HepG2 (cell line): Measurements from ENCODE around the gene CSNK2B. TPM values are rescaled to one million over a fixed set of nuclear protein-coding genes. Genes with fewer than 3 reads are reported as not detected.
A peak's percentile ranks its signal among the peaks of the same experiment; 100 is the strongest.

Experiments used
- ARNTL ChIP-seq: sonication (generic); formaldehyde crosslinking; IDR thresholded peaks from 2 replicates; pipeline ENCODE4 v1.4.0; 2020; ENCODE audit warnings: mild to moderate bottlenecking, missing genetic modification reagents
- ATF7-NPFF ChIP-seq: sonication (generic); formaldehyde crosslinking; IDR thresholded peaks from 2 replicates; pipeline ENCODE4 v1.8.1; 2023; ENCODE audit warnings: mild to moderate bottlenecking, low read depth, missing genetic modification reagents, moderate library complexity
- GFI1 ChIP-seq: sonication (generic); formaldehyde crosslinking; IDR thresholded peaks from 2 replicates; pipeline ENCODE4 v1.5.0; 2020; ENCODE audit warnings: missing genetic modification reagents, mild to moderate bottlenecking, borderline replicate concordance
- GTF3A ChIP-seq: sonication (generic); formaldehyde crosslinking; conservative IDR thresholded peaks from 2 replicates; pipeline ENCODE4 v1.4.0; 2020; ENCODE audit warnings: mild to moderate bottlenecking, missing genetic modification reagents
- HNRNPH1 ChIP-seq: fragments of 200-400 bp; formaldehyde crosslinking; optimal IDR thresholded peaks from 2 replicates; pipeline ENCODE3; 2017; ENCODE audit warnings: mild to moderate bottlenecking, low read depth, low read length
- KLF12 ChIP-seq: sonication (generic); formaldehyde crosslinking; IDR thresholded peaks from 2 replicates; pipeline ENCODE4 v1.4.0; 2020; ENCODE audit warnings: missing genetic modification reagents, borderline replicate concordance
- MEIS2 ChIP-seq: sonication (generic); formaldehyde crosslinking; IDR thresholded peaks from 2 replicates; pipeline ENCODE4 v1.9.0; 2021; ENCODE audit warnings: mild to moderate bottlenecking, missing genetic modification reagents
- PPARG ChIP-seq: conservative IDR thresholded peaks from 2 replicates; pipeline ENCODE4 v1.6.1; 2016; ENCODE audit warnings: missing biosample characterization, missing genetic modification reagents
- SAP130 ChIP-seq: IDR thresholded peaks from 2 replicates; pipeline ENCODE4 v1.6.1; 2016; ENCODE audit warnings: low read depth
- SIN3A ChIP-seq: IDR thresholded peaks from 2 replicates; pipeline ENCODE4 v1.6.1; 2011; ENCODE audit warnings: low read depth, mild to moderate bottlenecking, control low read depth, low read length, borderline replicate concordance
- SMAD1 ChIP-seq: sonication (generic); formaldehyde crosslinking; IDR thresholded peaks from 2 replicates; pipeline ENCODE4 v1.4.0; 2020; ENCODE audit warnings: missing genetic modification reagents, low read depth, mild to moderate bottlenecking, borderline replicate concordance
- THYN1 ChIP-seq: sonication (generic); formaldehyde crosslinking; IDR thresholded peaks from 2 replicates; pipeline ENCODE4 v1.8.1; 2023; ENCODE audit warnings: low read depth, mild to moderate bottlenecking, moderate library complexity, missing genetic modification reagents, borderline replicate concordance
- ZFP41 ChIP-seq: sonication (generic); formaldehyde crosslinking; IDR thresholded peaks from 2 replicates; pipeline ENCODE4 v1.4.0; 2020; ENCODE audit warnings: mild to moderate bottlenecking, missing genetic modification reagents, borderline replicate concordance
- ZNF12 ChIP-seq: sonication (generic); formaldehyde crosslinking; IDR thresholded peaks from 2 replicates; pipeline ENCODE4 v1.5.0; 2020; ENCODE audit warnings: missing genetic modification reagents
- ZNF274 ChIP-seq: sonication (generic); formaldehyde crosslinking; IDR thresholded peaks from 2 replicates; pipeline ENCODE4 v1.5.1; 2020; ENCODE audit warnings: mild to moderate bottlenecking, missing genetic modification reagents
- ZNF343 ChIP-seq: sonication (generic); formaldehyde crosslinking; IDR thresholded peaks from 2 replicates; pipeline ENCODE4 v1.4.0; 2020; ENCODE audit warnings: mild to moderate bottlenecking, missing genetic modification reagents
- ZNF446 ChIP-seq: sonication (generic); formaldehyde crosslinking; IDR thresholded peaks from 2 replicates; pipeline ENCODE4 v1.5.0; 2020; ENCODE audit warnings: mild to moderate bottlenecking, missing genetic modification reagents
- ZNF530 ChIP-seq: sonication (generic); formaldehyde crosslinking; IDR thresholded peaks from 2 replicates; pipeline ENCODE4 v1.5.0; 2020; ENCODE audit warnings: low read depth, mild to moderate bottlenecking, missing genetic modification reagents
- ZNF552 ChIP-seq: sonication (generic); formaldehyde crosslinking; IDR thresholded peaks from 2 replicates; pipeline ENCODE4 v1.9.0; 2022; ENCODE audit warnings: missing genetic modification reagents, mild to moderate bottlenecking, borderline replicate concordance
- ZNF605 ChIP-seq: sonication (generic); formaldehyde crosslinking; IDR thresholded peaks from 2 replicates; pipeline ENCODE4 v1.8.0; 2022; ENCODE audit warnings: mild to moderate bottlenecking, missing genetic modification reagents
- ZNF615 ChIP-seq: sonication (generic); formaldehyde crosslinking; IDR thresholded peaks from 2 replicates; pipeline ENCODE4 v1.5.0; 2020; ENCODE audit warnings: mild to moderate bottlenecking, missing genetic modification reagents, borderline replicate concordance
- ZNF737 ChIP-seq: sonication (generic); formaldehyde crosslinking; IDR thresholded peaks from 2 replicates; pipeline ENCODE4 v1.5.0; 2020; ENCODE audit warnings: missing genetic modification reagents, mild to moderate bottlenecking, borderline replicate concordance
- ZNF766 ChIP-seq: sonication (generic); formaldehyde crosslinking; IDR thresholded peaks from 2 replicates; pipeline ENCODE4 v1.5.0; 2020; ENCODE audit warnings: missing genetic modification reagents, borderline replicate concordance
- ZSCAN20 ChIP-seq: sonication (generic); formaldehyde crosslinking; IDR thresholded peaks from 2 replicates; pipeline ENCODE4 v1.4.0; 2020; ENCODE audit warnings: missing genetic modification reagents, mild to moderate bottlenecking, borderline replicate concordance
- polyA plus RNA-seq, 8 experiments: library from polyadenylated mRNA; depleted of rRNA in 3 of 8; stranded (reverse) in 7 of 8; unstranded in 1 of 8; fragments of >200 nt; fragmentation: Illumina TruSeq in 4 of 8; extraction: Trizol in 4 of 8; gene quantifications; 2 replicates each; pipeline versions ENCODE4 v1.2.1 to v1.2.3, GENCODE V29; 2011 to 2016; ENCODE audit warnings: low read depth in 4 of 8, missing spikeins in 1 of 8, mixed read lengths in 1 of 8; ENCODE audit not compliant: insufficient read depth in 1 of 8
- total RNA-seq, 5 experiments: library from RNA; depleted of rRNA; stranded (reverse); fragments of >200 nt; fragmentation: Illumina TruSeq; extraction: Trizol; gene quantifications; 2 replicates each; pipeline ENCODE4 v1.2.3, GENCODE V29; 2016; ENCODE audit warnings: low read depth in 1 of 5
- TF ChIP-seq, protein P1 (sequence below): sonication (generic); formaldehyde crosslinking; IDR thresholded peaks from 2 replicates; pipeline ENCODE4 v1.8.0; 2022; ENCODE audit warnings: mild to moderate bottlenecking, missing genetic modification reagents, moderate library complexity
- TF ChIP-seq, protein P2 (sequence below): sonication (generic); formaldehyde crosslinking; IDR thresholded peaks from 2 replicates; pipeline ENCODE4 v1.4.0; 2020; ENCODE audit warnings: missing genetic modification reagents, low read depth, mild to moderate bottlenecking, borderline replicate concordance
- TF ChIP-seq, protein P3 (sequence below): sonication (generic); formaldehyde crosslinking; IDR thresholded peaks from 2 replicates; pipeline ENCODE4 v1.8.0; 2022; ENCODE audit warnings: mild to moderate bottlenecking, missing genetic modification reagents; ENCODE audit not compliant: insufficient replicate concordance

Gene CSNK2B
- total and polyA plus RNA-seq, 2 of the 13 experiments (the other 11 are each of a cell fraction or from before 2014, with no cell fraction given) = 111 to 296 TPM

GRCh38 chr6:31659649-31660380 lies 6.1 kb upstream of the CSNK2B start (continued):
- TF ChIP-seq, protein P1, sequence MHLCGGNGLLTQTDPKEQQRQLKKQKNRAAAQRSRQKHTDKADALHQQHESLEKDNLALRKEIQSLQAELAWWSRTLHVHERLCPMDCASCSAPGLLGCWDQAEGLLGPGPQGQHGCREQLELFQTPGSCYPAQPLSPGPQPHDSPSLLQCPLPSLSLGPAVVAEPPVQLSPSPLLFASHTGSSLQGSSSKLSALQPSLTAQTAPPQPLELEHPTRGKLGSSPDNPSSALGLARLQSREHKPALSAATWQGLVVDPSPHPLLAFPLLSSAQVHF (CRISPR knock-in tag) = 0 out of 2 replicates have a peak, but pooled peaks have one; percentile 53
- no peak for TF ChIP-seq ATF7-NPFF (CRISPR knock-in tag)
- TF ChIP-seq, protein P2, sequence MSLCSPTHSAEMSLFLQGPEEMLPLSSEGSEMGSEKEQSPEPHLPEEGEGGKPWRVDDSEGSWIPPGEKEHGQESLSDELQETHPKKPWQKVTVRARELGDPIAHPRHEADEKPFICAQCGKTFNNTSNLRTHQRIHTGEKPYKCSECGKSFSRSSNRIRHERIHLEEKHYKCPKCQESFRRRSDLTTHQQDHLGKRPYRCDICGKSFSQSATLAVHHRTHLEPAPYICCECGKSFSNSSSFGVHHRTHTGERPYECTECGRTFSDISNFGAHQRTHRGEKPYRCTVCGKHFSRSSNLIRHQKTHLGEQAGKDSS (CRISPR knock-in tag) = 0 out of 2 replicates have a peak, but pooled peaks have one; percentile 2
- no peak for TF ChIP-seq GFI1 (CRISPR knock-in tag)
- no peak for TF ChIP-seq ZNF446 (CRISPR knock-in tag)
- TF ChIP-seq, protein P3, sequence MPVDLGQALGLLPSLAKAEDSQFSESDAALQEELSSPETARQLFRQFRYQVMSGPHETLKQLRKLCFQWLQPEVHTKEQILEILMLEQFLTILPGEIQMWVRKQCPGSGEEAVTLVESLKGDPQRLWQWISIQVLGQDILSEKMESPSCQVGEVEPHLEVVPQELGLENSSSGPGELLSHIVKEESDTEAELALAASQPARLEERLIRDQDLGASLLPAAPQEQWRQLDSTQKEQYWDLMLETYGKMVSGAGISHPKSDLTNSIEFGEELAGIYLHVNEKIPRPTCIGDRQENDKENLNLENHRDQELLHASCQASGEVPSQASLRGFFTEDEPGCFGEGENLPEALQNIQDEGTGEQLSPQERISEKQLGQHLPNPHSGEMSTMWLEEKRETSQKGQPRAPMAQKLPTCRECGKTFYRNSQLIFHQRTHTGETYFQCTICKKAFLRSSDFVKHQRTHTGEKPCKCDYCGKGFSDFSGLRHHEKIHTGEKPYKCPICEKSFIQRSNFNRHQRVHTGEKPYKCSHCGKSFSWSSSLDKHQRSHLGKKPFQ (CRISPR knock-in tag) = no peak
- peak; percentile 61; the same call in 1 of the 2 replicates for TF ChIP-seq SAP130 (CRISPR knock-in tag)
- peak; percentile 38; the same call in 1 of the 2 replicates for TF ChIP-seq ZFP41
- no peak for TF ChIP-seq HNRNPH1
- peak; percentile 27; the same call in 1 of the 2 replicates for TF ChIP-seq ZNF343 (CRISPR knock-in tag)
- no peak for TF ChIP-seq ZNF12 (CRISPR knock-in tag)
- no peak for TF ChIP-seq ZSCAN20 (CRISPR knock-in tag)
- no peak for TF ChIP-seq THYN1 (CRISPR knock-in tag)
- no peak for TF ChIP-seq KLF12
- TF ChIP-seq SIN3A = peak; percentile 31; the same call in 1 of the 2 replicates
- TF ChIP-seq ZNF274 = no peak
- no peak for TF ChIP-seq PPARG
- 0 out of 2 replicates have a peak, but pooled peaks have one; percentile 4 for TF ChIP-seq ZNF615 (CRISPR knock-in tag)
- no peak for TF ChIP-seq SMAD1 (CRISPR knock-in tag)
- 0 out of 2 replicates have a peak, but pooled peaks have one; percentile 28 for TF ChIP-seq ARNTL (CRISPR knock-in tag)
- TF ChIP-seq ZNF766 (CRISPR knock-in tag) = no peak
- peak; percentile 15; the same call in 1 of the 2 replicates for TF ChIP-seq MEIS2
- TF ChIP-seq ZNF530 (CRISPR knock-in tag) = peak; percentile 20; the same call in 1 of the 2 replicates
- TF ChIP-seq ZNF605 = peak; percentile 50; the same call in 1 of the 2 replicates
- 0 out of 2 replicates have a peak, but pooled peaks have one; percentile 58 for TF ChIP-seq ZNF737
- 0 out of 2 replicates have a peak, but pooled peaks have one; percentile 14 for TF ChIP-seq ZNF552 (CRISPR knock-in tag)
- no peak for TF ChIP-seq GTF3A
